Measurements from ENCODE around the gene CACNA1C.

- TF ChIP-seq GATA2 (IDR thresholded peaks at IDR 0.05; ENCODE audit: low read depth, low read length), result no peak
- no peak for TF ChIP-seq GATA3 (IDR thresholded peaks at IDR 0.05; ENCODE audit: low read depth, low read length)
These were observed 89.3 kb downstream of the CACNA1C start for GRCh38 chr12:2142068-2142467.
